ENCODE data around the gene CALB2.
A peak's percentile ranks its signal among the peaks of the same experiment; 100 is the strongest.
"Not testable (repeated sequence)": the region's sequence is repeated elsewhere in the genome, so short reads cannot be mapped to it uniquely, and the experiment has no call there.

Gene CALB2

DNA sequence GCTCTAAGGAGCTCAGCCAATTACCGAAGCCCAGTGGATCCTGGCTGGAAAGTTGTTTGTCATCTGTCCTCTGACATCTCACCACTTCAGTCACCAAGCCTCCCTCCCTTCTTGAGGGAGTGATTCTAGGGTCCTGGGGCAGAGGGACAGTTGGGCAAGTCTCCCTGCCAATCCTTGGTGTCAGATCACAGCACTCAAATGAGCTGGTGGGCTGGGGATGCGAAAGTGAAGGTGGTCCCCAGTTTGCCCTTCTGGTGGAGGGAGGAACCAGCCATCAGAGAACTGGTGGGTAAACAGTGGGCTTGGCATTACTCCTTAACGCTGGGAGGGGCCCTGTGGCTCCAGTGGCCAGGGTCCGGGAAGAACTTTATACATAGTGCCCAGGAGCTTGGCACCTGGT lies 4.4 kb upstream of the CALB2 start:
- Histone ChIP-seq H3K27ac (ENCODE audit: low read length) (no peak overlapping the region), H3K9ac (ENCODE audit: low read depth, low read length) (no peak overlapping the region), H3K27me3 (ENCODE audit: insufficient read depth, low read length) (peaks cover 27% of the 10 kb centered on the region), H3K36me3 (ENCODE audit: insufficient read depth, low read depth, low read length) (no peaks in the 10 kb centered on the region), H3K4me3 (ENCODE audit: low read length) (no peak overlapping the region), H3K4me1 (ENCODE audit: insufficient read depth, low read length) (no peaks in the 10 kb centered on the region; the same call in none of the 2 replicates), H3K9me3 (ENCODE audit: insufficient read depth, low read depth, low read length) (no peaks in the 10 kb centered on the region)

DNA sequence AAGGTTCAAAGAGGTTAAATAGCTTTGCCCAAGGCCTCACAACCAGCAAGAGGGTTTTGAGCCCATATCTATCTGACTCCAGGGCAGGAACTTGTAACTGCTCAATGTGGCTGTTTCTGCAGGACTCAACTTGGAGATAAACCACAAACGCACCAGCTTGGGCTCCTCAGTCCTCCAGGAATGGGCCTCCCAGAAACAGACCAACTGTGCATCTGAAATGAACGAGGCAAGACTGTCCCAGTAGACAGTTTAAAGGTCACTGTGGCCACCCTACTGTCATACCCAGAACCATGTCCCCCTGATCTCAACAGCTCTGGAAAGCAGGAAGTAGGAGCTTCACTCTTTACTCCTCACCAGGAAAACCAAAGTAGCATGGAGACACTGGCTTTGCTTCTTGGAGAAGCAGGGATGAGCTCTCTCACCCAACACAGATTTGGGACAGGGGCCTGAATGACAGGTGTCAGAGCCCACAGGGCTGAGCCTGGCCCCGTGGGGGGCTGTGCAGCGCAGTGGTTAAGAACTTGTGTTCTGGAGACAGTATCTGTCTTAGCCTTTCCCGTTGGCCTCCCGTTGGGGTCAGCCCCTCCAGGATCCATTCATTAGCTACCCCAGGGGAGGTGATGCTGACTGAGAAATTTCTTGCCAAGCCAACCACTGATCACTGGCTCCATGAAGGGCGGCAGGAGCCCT lies 2.3 kb upstream of the CALB2 start:
- Histone ChIP-seq H3K9ac (ENCODE audit: low read depth, low read length) (no peak overlapping the region), H3K27ac (ENCODE audit: low read length) (no peak overlapping the region), H3K4me1 (ENCODE audit: insufficient read depth, low read length) (no peaks in the 10 kb centered on the region; the same call in none of the 2 replicates), H3K9me3 (ENCODE audit: insufficient read depth, low read depth, low read length) (no peaks in the 10 kb centered on the region), H3K36me3 (ENCODE audit: insufficient read depth, low read depth, low read length) (no peaks in the 10 kb centered on the region), H3K27me3 (ENCODE audit: insufficient read depth, low read length) (peaks cover 47% of the 10 kb centered on the region), H3K4me3 (ENCODE audit: low read length) (no peak overlapping the region)

DNA sequence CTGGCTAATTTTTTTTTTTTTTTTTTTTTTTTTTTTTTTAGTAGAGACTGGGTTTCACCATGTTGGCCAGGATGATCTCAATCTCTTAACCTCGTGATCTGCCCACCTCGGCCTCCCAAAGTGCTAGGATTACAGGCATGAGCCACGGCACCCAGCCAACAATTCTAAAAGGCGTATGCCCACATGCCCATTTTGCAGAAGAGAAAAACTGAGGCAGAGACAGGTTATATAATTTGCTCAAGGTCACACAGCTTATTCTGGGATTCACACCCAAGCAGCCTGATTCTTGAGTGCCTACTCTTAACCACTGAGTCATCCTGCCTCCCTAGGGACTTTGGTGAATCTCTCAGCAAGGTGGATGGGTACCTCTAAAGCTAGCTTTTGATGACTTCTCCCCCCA lies 1.6 kb upstream of the CALB2 start:
- not testable (repeated sequence) for H3K4me3 ChIP-seq (ENCODE audit: low read length); H3K27ac ChIP-seq (ENCODE audit: low read length); H3K9me3 ChIP-seq (ENCODE audit: insufficient read depth, low read depth, low read length); H3K4me1 ChIP-seq (ENCODE audit: insufficient read depth, low read length); H3K9ac ChIP-seq (ENCODE audit: low read depth, low read length); H3K36me3 ChIP-seq (ENCODE audit: insufficient read depth, low read depth, low read length)
- peaks cover 48% of the 10 kb centered on the region for H3K27me3 ChIP-seq (ENCODE audit: insufficient read depth, low read length)

DNA sequence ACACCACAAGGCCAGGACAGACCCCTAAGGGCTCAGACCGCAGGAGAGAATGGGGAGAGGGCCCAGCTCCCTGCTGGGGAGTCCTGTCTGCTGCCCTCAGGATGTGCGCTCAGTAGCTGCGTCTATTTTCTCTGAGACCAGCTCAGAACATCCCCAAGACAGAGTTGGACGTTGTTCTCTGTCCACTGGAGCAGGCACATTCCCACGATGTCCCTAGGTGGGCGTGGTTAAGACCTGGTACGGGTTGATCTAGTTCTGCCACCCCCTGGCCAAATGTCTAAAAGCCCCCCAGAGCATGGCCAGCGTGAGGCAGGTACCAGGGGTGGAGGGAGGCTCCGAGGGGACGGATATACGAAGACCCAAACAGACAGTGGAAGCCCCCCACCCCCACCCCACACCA lies 842 bp upstream of the CALB2 start:
- Histone ChIP-seq H3K9me3 (ENCODE audit: insufficient read depth, low read depth, low read length) (no peaks in the 10 kb centered on the region), H3K27ac (ENCODE audit: low read length) (no peak overlapping the region), H3K36me3 (ENCODE audit: insufficient read depth, low read depth, low read length) (no peaks in the 10 kb centered on the region), H3K4me1 (ENCODE audit: insufficient read depth, low read length) (no peaks in the 10 kb centered on the region; the same call in 1 of the 2 replicates), H3K4me3 (ENCODE audit: low read length) (peak overlapping the region; percentile 59; the same call in 1 of the 2 replicates), H3K9ac (ENCODE audit: low read depth, low read length) (no peak overlapping the region), H3K27me3 (ENCODE audit: insufficient read depth, low read length) (peaks cover 48% of the 10 kb centered on the region)

DNA sequence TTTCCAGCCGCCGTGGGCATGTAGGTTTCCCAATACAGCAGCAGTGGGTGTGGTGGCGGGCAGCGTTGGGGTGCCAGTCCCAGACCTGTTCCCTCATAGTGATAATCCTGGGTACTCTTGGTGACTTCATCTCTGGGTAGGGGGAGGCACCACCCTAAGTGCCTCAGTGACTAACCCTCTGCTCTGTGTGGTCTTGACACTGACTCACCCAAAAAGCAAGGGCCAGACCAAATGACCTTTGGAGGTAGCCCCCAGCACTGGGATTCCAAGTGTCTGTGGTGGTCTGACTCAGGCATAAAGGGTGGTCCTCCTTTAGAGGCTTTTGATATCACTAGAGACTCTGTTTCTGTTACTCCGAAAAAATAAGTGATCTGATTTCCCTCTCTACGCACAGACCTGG lies 908 bp downstream of the CALB2 start:
- H3K27ac ChIP-seq (ENCODE audit: low read length) = no peak overlapping the region
- no peak overlapping the region for H3K4me3 ChIP-seq (ENCODE audit: low read length)
- no peak overlapping the region for H3K9ac ChIP-seq (ENCODE audit: low read depth, low read length)
- no peaks in the 10 kb centered on the region for H3K9me3 ChIP-seq (ENCODE audit: insufficient read depth, low read depth, low read length)
- H3K36me3 ChIP-seq (ENCODE audit: insufficient read depth, low read depth, low read length) = no peaks in the 10 kb centered on the region
- no peaks in the 10 kb centered on the region; the same call in 1 of the 2 replicates for H3K4me1 ChIP-seq (ENCODE audit: insufficient read depth, low read length)
- H3K27me3 ChIP-seq (ENCODE audit: insufficient read depth, low read length) = peaks cover 48% of the 10 kb centered on the region

DNA sequence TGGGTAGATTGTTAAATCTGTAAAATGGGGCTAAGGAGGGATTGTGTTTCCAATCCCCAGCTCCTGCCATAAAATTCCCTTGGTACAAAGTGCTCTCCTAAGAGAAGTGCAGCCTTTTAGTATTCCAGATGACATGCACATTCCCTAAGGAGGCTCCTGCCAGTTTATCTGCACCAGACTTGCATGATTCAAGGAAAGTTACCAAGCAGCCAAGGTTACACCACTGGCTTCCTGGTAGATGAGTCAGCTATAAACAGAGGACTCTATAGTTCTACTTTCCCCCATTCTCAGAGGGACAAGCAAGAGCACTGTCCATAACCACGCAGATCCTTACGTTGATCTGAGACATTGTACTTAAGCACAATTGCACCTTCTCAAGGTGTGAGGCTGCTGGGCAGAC lies 1.9 kb downstream of the CALB2 start:
- no peak overlapping the region for H3K9ac ChIP-seq (ENCODE audit: low read depth, low read length)
- H3K27ac ChIP-seq (ENCODE audit: low read length) = no peak overlapping the region
- H3K4me3 ChIP-seq (ENCODE audit: low read length) = no peak overlapping the region
- peaks cover 42% of the 10 kb centered on the region for H3K27me3 ChIP-seq (ENCODE audit: insufficient read depth, low read length)
- no peaks in the 10 kb centered on the region; the same call in 1 of the 2 replicates for H3K4me1 ChIP-seq (ENCODE audit: insufficient read depth, low read length)
- H3K9me3 ChIP-seq (ENCODE audit: insufficient read depth, low read depth, low read length) = no peaks in the 10 kb centered on the region
- no peaks in the 10 kb centered on the region for H3K36me3 ChIP-seq (ENCODE audit: insufficient read depth, low read depth, low read length)

DNA sequence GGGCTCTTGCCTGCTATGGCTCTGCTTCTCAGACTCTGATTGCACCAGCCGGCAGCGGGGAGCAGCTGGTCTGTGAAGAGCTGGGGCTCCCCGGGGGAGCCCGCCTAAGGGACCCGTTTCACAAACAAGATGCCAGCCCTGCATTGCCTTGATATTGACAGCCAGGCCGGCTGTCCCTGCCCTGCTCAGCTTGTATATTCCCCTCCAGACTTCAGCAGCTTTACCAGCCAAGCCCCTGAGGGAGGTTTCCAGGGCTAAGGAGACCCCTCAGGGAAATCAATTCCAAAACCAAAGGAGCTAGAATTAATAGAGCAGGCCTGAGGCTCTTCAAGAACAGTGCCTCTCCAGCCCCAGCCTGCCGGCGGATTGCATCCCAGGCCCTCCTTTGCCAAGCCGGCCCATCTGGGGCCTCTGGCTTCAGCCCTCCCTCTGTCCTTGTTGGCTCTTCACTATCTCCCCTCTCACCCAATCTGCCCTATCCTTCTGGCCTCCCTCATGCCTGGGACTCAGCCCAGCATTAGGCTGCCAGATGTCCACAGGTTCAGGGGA lies 5.7 kb downstream of the CALB2 start:
- Histone ChIP-seq H3K4me3 (ENCODE audit: low read length) (no peak overlapping the region), H3K4me1 (ENCODE audit: insufficient read depth, low read length) (no peaks in the 10 kb centered on the region), H3K27me3 (ENCODE audit: insufficient read depth, low read length) (peaks cover 20% of the 10 kb centered on the region), H3K9me3 (ENCODE audit: insufficient read depth, low read depth, low read length) (no peaks in the 10 kb centered on the region), H3K27ac (ENCODE audit: low read length) (no peak overlapping the region), H3K9ac (ENCODE audit: low read depth, low read length) (no peak overlapping the region), H3K36me3 (ENCODE audit: insufficient read depth, low read depth, low read length) (no peaks in the 10 kb centered on the region)

DNA sequence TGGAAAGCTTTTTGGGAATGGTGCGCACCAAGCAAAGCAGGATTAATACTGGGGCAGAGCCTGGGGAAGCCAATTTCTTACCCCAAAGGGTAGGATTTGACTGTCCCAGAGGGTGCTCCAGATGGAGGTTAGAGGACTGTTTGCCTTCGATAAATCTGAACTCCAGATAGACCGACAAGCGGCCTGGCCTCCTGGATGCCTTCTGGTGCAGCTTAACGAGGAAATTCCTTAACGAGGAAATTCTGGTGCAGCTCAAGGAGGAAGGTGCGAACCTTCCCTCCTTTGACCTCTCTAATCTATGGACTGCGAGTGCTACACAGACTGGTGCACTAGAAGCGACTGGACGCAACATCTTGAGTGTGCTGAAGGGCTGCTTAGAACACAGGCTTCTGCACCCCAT lies 6.5 kb downstream of the CALB2 start:
- Histone ChIP-seq H3K4me3 (ENCODE audit: low read length) (no peak overlapping the region), H3K4me1 (ENCODE audit: insufficient read depth, low read length) (no peaks in the 10 kb centered on the region), H3K9ac (ENCODE audit: low read depth, low read length) (no peak overlapping the region), H3K27me3 (ENCODE audit: insufficient read depth, low read length) (peaks cover 12% of the 10 kb centered on the region), H3K9me3 (ENCODE audit: insufficient read depth, low read depth, low read length) (no peaks in the 10 kb centered on the region), H3K27ac (ENCODE audit: low read length) (no peak overlapping the region), H3K36me3 (ENCODE audit: insufficient read depth, low read depth, low read length) (no peaks in the 10 kb centered on the region)

DNA sequence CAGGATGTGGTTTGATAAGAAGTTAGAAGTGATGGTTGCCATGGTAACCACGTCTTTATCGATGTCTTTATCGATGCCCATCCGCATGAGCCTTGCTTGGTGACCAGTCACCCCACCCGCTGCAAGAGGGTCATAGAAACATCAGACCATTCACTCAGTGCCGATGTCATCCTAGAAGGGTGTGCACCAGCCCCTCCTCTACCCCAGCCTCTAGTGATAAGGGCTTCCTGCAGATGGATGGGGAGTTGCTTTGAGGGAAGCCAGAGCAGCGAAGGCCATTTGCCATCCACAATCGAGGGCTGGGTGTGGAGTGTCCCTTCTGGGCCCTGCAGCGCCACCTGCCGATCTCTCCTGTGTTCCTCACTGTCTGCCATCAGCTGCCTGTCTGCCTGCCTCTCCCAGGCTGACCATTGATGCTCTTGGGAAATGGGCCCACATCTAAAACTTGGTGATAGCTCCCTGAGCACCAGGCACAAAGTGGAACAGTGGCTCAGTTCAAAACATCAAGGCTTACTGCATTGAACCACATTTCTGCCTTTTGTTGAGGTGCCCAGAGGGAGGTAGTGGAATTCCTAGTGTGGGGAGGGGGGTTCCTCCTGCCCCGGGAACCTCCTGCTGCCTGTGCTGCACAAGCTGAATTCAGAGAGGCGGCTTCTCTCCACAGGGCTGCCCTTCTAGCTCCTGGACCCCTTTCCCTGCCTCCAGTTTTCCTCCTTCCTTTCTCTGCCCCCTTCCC lies 8.9 kb downstream of the CALB2 start:
- Histone ChIP-seq H3K27me3 (ENCODE audit: insufficient read depth, low read length) (no peaks in the 10 kb centered on the region), H3K9me3 (ENCODE audit: insufficient read depth, low read depth, low read length) (no peaks in the 10 kb centered on the region), H3K4me3 (ENCODE audit: low read length) (no peak overlapping the region), H3K4me1 (ENCODE audit: insufficient read depth, low read length) (no peaks in the 10 kb centered on the region), H3K27ac (ENCODE audit: low read length) (no peak overlapping the region), H3K36me3 (ENCODE audit: insufficient read depth, low read depth, low read length) (no peaks in the 10 kb centered on the region), H3K9ac (ENCODE audit: low read depth, low read length) (no peak overlapping the region)

DNA sequence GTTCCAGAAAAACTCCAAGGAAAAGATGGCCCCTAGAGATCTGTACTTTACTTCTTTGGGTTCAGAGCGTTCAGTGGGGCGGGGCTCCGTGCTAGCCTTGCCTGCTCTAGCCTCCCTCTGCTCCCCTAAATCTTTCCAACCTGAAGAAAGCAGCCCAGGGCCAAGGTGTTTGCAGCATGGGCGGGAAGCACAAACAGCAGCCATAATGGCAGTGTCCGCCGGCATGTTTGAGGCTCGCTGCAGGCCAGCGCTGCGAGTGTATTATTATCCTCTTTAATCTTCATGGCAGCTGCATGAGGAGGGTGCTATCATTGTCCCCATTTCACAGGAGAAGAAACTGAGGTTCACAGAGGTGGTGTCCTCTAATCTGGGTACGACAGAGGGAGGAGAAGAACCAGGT lies 10.4 kb downstream of the CALB2 start:
- Histone ChIP-seq H3K27me3 (ENCODE audit: insufficient read depth, low read length) (no peaks in the 10 kb centered on the region), H3K9ac (ENCODE audit: low read depth, low read length) (no peak overlapping the region), H3K9me3 (ENCODE audit: insufficient read depth, low read depth, low read length) (no peaks in the 10 kb centered on the region), H3K36me3 (ENCODE audit: insufficient read depth, low read depth, low read length) (no peaks in the 10 kb centered on the region), H3K4me1 (ENCODE audit: insufficient read depth, low read length) (no peaks in the 10 kb centered on the region), H3K27ac (ENCODE audit: low read length) (no peak overlapping the region), H3K4me3 (ENCODE audit: low read length) (no peak overlapping the region)

DNA sequence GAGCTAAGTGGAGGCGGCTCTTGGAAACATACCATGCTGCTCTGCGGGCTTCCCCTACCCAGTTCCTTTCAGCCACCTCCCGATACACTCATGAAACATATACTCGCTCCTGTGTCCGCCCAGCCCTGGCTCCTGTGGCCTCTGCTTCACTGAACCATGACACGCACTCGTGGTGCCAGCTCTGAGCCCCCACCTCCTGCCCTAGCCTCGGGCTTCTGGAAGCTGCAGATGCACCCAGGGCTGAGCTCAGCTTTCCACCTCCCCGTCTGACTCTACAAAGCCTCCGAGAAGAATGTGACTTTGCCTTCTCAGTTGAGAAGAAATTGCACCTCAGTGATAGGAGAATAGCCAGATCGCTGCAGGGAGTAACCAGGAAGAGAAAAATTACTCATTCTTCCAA lies 11.0 kb downstream of the CALB2 start:
- no peak overlapping the region for H3K4me3 ChIP-seq (ENCODE audit: low read length)
- no peaks in the 10 kb centered on the region for H3K9me3 ChIP-seq (ENCODE audit: insufficient read depth, low read depth, low read length)
- H3K36me3 ChIP-seq (ENCODE audit: insufficient read depth, low read depth, low read length) = no peaks in the 10 kb centered on the region
- H3K27ac ChIP-seq (ENCODE audit: low read length) = no peak overlapping the region
- H3K4me1 ChIP-seq (ENCODE audit: insufficient read depth, low read length) = no peaks in the 10 kb centered on the region
- H3K9ac ChIP-seq (ENCODE audit: low read depth, low read length) = no peak overlapping the region
- no peaks in the 10 kb centered on the region for H3K27me3 ChIP-seq (ENCODE audit: insufficient read depth, low read length)

DNA sequence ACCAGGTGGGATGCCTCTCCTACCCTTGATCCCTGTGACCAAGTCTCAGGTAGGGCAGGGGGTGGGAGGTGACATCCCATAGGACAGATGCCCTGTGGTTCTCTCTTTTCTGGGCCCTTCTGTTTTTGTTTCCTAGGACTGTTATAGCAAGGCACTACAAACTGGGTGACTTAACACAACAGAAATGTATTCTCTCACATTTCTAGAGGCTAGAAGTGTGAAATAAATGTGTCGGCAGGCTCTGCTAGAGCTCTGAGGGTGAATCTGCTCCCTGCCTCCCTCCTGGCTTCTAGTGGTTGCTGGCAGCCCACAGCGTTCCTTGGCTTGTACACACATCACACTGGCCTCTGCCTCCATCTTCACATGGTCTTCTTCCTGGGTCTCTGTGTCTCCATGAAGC lies 12.7 kb downstream of the CALB2 start:
- no peak overlapping the region for H3K4me3 ChIP-seq (ENCODE audit: low read length)
- no peaks in the 10 kb centered on the region for H3K36me3 ChIP-seq (ENCODE audit: insufficient read depth, low read depth, low read length)
- H3K27ac ChIP-seq (ENCODE audit: low read length) = no peak overlapping the region
- H3K9me3 ChIP-seq (ENCODE audit: insufficient read depth, low read depth, low read length) = no peaks in the 10 kb centered on the region
- no peaks in the 10 kb centered on the region for H3K4me1 ChIP-seq (ENCODE audit: insufficient read depth, low read length)
- no peak overlapping the region for H3K9ac ChIP-seq (ENCODE audit: low read depth, low read length)
- H3K27me3 ChIP-seq (ENCODE audit: insufficient read depth, low read length) = no peaks in the 10 kb centered on the region
